HG03439 (cell line): ENCODE results near the gene MMP11.

Experiments used
- ATAC-seq: cut with Tn5 transposase; IDR thresholded peaks from one replicate; pipeline ENCODE4 v1.9.1; 2021; ENCODE audit warnings: mild to moderate bottlenecking, moderate library complexity; ENCODE audit not compliant: unreplicated experiment

The MMP11 gene

GRCh38 chr22:23827351-23827995 is 54.8 kb downstream of the MMP11 start:
- no peak for ATAC-seq

- ATAC-seq: no peak
These were observed 56.4 kb downstream of the MMP11 start for GRCh38 chr22:23828800-23829680.

DNA sequence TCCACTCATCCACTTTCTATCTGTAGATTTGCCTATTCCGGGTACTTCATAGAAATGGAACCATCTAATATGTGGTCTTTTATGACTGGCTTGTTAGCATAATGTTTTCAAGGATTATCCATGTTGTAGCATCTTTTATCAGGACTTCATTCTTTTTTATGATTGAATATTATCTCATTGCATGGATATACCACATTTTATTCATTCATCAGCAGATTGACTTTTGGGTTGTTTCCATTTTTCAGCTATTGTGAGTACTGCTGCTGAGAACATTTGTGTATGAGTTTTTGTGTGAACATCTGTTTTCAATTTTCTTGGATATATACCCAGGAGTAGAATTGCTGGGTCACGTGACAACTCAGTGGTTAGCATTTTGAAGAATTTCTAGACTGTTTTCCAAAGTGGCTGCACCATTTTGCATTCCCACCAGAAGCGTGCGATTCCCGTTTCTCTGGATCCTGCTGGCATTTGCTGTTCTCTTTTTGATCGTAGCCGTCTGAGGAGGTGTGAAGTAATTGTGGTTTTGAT is 57.3 kb downstream of the MMP11 start:
- no peak for ATAC-seq

DNA sequence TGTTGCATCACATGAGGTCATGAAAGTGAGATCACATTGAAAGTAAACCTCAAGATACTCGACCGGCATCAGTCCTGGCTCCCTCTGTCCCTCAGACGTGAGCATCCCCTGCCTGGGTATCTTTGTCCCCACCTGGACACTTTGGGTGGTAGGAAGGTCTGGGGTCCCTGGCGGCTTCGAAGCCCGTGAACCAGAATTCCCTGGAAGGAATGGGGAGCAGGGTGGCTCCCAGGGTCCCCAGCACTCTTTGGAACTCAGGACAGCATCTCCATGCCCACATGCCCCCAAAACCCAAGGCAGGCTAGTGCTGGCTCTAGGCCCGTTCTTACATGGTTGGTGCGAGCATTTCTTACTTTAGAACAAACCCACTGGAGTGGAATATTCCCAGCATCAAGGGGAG is 58.6 kb downstream of the MMP11 start:
- no peak for ATAC-seq

DNA sequence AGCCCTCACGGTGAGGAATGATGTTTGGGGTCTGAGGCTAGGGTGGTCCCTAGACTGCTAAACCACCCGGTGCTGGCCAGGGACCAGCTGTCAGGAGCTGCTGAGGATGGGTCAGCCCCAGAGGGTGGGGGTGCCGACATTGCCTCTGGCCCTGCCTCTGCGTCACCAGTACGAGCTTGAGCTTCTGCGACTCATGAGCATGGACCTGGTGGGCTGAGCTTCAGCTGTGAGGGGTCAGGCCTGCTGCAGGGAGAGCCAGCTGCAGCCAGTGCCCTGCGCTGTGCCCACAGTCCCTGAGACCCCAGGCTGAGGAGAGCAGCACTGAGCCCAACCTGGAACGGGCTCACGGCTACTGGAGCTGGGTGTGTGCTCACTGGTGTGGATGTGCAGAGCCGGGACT is 59.1 kb downstream of the MMP11 start:
- no peak for ATAC-seq

- ATAC-seq: no peak
These were observed 59.8 kb downstream of the MMP11 start for GRCh38 chr22:23832226-23833016.

GRCh38 chr22:23833017-23833751 is 60.5 kb downstream of the MMP11 start:
- no peak for ATAC-seq
